Stimulated activated CD8-positive, alpha-beta memory T cell treated with anti-CD3 and anti-CD28 coated beads, Interleukin-12 subunit alpha, Interleukin-12 subunit beta, amount 100 ng/mL, for 1 hour (primary cell): ENCODE measurements around the gene RBMS1.
"Not testable (repeated sequence)": the region's sequence is repeated elsewhere in the genome, so short reads cannot be mapped to it uniquely, and the experiment has no call there.

Source experiments
- DNase-seq: peaks from one replicate; pipeline ENCODE4 v3.0.0-alpha.2; 2020; ENCODE audit warnings: low read depth

RBMS1 gene

GRCh38 chr2:160380000-160380570 is 113.5 kb downstream of the RBMS1 start:
- DNase-seq = no peak

- no peak for DNase-seq
These were observed 114.2 kb downstream of the RBMS1 start for GRCh38 chr2:160379399-160379798.

- no peak for DNase-seq
These were observed 116.2 kb downstream of the RBMS1 start for GRCh38 chr2:160377204-160377995.

- no peak for DNase-seq
These were observed 117.0 kb downstream of the RBMS1 start for GRCh38 chr2:160376576-160376975.

GRCh38 chr2:160375802-160376469 is 117.7 kb downstream of the RBMS1 start:
- DNase-seq = no peak

- DNase-seq = no peak
These were observed 118.6 kb downstream of the RBMS1 start for GRCh38 chr2:160375037-160375436.

- DNase-seq = no peak
These were observed 119.9 kb downstream of the RBMS1 start for GRCh38 chr2:160373666-160374065.

GRCh38 chr2:160373263-160373662 is 120.3 kb downstream of the RBMS1 start:
- DNase-seq = no peak

DNA sequence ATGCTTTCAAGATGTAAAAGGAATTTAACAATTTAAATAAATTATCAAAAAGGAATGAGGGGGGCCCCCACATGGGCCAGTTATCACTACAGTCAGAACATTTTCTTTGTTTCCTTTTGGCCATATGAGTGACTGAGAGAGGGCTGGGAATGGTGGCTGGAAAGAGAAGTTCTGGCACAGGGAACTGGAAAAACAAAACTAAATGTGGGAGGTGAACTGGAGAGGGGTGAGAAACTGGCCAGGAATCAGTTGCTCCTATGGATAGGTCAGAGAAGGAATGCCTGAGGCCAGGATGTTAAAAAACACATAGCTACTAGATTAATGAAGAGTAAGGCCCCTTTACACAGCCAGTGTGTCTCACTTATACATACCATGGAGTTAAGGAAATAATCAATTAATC is 121.0 kb downstream of the RBMS1 start:
- DNase-seq = no peak

GRCh38 chr2:160372010-160372356 is 121.6 kb downstream of the RBMS1 start:
- no peak for DNase-seq

DNA sequence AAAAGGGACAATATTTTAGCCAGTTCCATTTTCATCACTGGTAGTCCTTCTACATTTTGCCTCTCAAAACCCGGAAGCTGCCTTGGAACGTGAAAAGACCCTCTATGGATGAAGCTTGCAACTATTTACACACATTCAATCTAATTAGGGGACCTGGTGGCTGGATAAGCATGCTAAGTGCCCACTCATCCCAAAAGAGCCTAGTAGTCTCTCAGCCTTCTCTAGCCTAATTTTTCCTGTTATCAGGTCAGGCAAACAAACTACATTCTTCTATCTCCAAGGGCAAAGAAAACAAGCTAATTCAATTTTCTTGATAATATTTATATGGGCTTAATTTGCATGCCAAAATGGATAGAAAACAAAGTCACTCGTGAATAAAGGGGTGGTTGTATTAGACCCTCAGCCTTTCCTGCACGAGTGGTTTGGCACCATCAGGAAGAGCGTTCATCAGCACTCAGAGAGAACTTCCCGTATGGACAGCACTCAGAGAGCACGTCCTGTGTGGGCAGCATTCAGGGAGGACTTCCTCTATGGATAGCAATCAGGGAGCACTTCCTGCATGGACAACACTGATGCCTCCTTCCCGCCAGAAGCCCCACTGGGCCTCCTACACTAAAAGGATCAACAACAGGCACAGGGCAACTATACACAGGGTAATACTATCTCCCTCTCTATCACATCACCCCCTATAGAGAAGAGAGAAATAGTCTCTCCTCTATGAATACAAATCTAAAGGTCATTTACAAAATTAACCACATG is 122.2 kb downstream of the RBMS1 start:
- DNase-seq = no peak

GRCh38 chr2:160368988-160369930 is 124.3 kb downstream of the RBMS1 start:
- no peak for DNase-seq

GRCh38 chr2:160367887-160368286 is 125.7 kb downstream of the RBMS1 start:
- no peak for DNase-seq

DNA sequence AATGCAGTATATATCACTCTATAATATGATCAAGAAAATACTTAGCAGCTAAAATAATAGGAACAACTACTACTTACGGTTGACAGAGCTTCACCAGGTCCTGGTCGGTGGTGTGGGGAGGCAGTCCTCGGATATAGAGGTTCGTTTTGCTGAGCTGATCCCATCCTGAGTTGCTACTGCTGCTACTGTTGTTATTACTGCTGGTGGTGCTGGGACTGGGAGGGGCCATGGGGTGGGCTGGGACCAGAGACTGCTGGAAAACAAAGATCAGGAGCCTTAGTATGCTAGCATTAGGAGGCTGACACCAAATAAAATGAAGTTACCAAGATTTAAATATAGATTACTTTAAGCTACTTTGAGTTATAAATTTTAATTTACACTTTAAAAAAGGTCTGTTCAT is 126.5 kb downstream of the RBMS1 start:
- DNase-seq = not testable (repeated sequence)

DNA sequence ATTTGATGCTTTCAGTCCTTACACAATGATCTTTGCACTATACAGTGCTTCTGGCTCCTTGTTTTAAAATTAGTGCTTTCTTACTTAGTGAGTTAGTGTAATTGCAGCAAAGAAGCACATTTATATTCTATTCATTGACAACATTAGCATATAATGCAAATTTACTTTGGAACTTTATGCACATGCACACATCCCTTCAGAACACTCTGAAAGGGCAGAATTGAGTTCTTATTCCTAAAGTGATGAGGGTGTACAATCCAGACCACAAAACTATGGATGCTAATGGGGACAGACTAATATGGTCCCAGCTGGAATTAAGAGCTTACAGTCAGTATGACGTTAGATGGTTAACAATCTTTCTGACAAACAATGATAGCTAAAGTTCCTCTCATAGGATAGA is 127.1 kb downstream of the RBMS1 start:
- DNase-seq = no peak

DNA sequence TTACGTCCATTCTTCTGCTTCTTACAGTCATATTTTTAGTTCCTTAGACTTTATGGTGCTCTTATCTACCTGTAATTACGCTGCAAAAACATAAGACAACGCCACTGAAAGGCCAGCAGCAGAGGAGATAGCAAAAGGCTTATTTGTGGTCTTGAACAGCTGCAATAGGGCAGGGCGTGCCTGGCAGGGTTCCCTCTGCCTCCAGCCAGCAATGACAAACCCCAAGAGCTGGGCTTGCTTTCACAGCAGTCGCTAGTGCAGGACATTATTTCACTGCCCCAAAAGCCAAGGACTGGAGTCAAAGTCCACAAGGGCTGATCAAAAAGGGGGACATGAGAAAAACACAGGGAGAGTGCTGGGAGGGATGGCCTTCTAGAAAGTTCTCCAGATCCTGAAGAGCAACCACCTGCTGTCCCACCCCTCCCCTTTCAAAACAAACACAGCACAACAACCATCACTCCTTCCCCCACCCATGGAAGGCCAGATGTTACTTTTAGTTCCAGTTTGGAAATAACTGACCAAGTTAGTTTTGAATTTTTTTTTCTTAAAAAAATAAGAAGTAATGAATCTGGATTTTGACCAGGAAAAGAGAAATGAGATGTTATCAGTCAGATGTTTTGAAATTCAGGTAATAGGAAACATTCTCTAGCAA is 127.8 kb downstream of the RBMS1 start:
- DNase-seq = no peak

DNA sequence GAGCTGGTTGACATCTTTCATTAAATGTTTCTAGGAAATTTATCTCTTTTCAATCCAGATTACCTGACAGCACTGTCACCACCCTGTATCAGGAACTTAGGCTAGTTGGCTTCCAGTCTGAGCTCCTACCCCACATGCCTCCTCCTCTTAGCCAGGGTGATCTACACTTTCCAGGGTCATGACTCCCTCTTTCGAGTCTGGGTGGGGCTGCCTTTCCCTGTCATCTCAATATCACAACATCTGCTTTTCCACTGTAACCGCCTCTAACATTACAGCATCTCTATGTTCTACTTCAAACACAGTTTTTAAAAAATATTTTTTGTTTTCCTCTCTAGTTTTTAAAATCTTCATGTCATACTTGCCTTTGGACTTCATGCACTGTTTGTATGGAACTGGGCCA is 129.2 kb downstream of the RBMS1 start:
- no peak for DNase-seq

DNA sequence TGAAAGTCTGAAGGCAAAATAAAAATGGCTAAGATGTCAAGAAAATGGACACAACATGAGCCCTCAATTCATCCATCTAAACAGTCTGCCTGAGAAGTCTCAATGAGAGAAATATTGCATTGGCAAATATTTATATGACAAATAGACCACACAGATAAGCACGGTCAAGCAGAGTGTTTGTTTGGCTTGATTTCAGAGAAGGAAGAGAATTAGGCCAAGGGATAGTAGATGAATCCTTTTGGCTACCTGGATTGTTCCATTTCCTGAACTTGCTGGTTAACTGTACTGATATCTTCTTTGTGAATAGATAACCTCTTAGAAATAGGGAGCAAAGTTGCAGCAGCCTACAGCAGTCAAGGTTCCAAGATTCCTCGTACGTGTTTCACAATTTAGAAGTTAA is 129.6 kb downstream of the RBMS1 start:
- no peak for DNase-seq

DNA sequence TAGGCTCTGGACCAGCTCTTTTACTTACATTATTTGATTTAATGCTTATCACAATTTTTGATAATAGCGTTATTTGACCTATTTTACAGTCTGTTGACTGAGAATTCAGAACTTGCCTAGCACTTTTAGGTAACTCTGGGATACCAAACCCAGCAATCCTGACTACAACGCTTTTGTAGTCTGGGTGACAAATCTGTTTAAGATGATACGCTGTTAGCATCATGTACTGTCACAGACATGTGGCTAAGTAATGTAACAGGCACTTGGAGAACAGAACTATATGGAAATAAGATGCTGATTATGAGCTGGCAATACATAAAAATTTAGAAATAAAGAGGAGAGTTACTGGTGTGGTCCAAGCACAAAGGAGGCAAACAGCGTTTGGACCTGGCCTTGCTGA is 130.6 kb downstream of the RBMS1 start:
- DNase-seq = no peak

- DNase-seq = no peak
These were observed 131.1 kb downstream of the RBMS1 start for GRCh38 chr2:160362541-160362940.

DNA sequence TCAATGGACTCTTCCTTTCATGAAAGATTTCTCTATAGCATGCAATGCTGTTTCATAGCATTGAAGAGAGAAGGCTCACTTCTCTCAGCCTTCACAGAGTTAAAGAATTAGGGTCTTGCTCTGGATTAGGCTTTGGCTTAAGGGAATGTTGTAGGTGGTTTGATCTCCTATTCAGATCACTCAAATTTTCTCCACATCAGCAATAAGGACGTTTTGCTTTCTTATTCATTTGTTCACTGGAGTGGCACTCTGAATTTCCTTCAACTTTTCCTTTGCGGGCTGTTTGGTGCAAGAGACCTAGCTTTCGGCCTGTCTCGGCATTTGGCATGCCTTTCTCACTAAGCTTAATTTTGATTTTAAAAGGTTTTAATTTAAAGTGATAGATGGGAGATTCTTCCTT is 131.6 kb downstream of the RBMS1 start:
- no peak for DNase-seq
